Ovary (tissue), 3 donors: Measurements from ENCODE around the gene NF1.

ENCODE experiments used
- POLR2A ChIP-seq: fragments of 450-650 bp; IDR thresholded peaks from one replicate; pipeline ENCODE4 v1.6.1; 2017; ENCODE audit warnings: antibody characterized with exemption, mild to moderate bottlenecking, moderate library complexity
- TF ChIP-seq, protein P1 (sequence below), 3 donors: fragments of 450-650 bp in 2 of 3; fragments of 200-600 bp in 1 of 3; IDR thresholded peaks; one replicate each; pipeline versions ENCODE4 v1.5.1 to v1.8.0; 2016 to 2022; ENCODE audit warnings: antibody characterized with exemption in 3 of 3, mild to moderate bottlenecking in 1 of 3
- donor health status: DM: no; HTN: no; CAD: no.

DNA sequence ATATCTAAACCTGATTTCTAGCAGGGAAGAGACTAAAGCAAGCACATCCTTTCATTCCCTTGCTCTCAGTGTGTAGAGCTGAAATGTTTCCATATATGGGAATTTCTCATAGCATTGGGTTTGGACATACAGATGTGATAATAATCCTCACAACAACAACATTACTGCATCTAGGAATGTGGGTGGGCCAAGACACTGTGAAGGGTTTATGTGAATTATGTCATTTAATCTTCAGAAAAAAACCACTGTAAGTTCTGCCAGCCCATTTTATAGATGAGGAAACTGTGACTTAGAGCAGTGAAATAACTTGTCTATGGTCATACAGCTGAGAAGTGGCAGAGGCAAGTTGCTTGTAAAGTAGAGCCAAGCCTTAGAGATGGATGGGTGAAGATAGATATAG lies 197.0 kb downstream of the NF1 start:
- TF ChIP-seq, protein P1, sequence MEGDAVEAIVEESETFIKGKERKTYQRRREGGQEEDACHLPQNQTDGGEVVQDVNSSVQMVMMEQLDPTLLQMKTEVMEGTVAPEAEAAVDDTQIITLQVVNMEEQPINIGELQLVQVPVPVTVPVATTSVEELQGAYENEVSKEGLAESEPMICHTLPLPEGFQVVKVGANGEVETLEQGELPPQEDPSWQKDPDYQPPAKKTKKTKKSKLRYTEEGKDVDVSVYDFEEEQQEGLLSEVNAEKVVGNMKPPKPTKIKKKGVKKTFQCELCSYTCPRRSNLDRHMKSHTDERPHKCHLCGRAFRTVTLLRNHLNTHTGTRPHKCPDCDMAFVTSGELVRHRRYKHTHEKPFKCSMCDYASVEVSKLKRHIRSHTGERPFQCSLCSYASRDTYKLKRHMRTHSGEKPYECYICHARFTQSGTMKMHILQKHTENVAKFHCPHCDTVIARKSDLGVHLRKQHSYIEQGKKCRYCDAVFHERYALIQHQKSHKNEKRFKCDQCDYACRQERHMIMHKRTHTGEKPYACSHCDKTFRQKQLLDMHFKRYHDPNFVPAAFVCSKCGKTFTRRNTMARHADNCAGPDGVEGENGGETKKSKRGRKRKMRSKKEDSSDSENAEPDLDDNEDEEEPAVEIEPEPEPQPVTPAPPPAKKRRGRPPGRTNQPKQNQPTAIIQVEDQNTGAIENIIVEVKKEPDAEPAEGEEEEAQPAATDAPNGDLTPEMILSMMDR (IDR thresholded peaks at IDR 0.05), result no peak
- TF ChIP-seq POLR2A, result no peak
